GM12874 (cell line): ENCODE results near the gene SRBD1.

Source experiments
- CTCF ChIP-seq: IDR thresholded peaks from 2 replicates; pipeline ENCODE4 v1.5.1; 2011; ENCODE audit warnings: low read depth, mild to moderate bottlenecking, control low read depth, low read length, moderate library complexity; ENCODE audit not compliant: insufficient read depth

SRBD1 gene

GRCh38 chr2:45588158-45588829 is 22.8 kb downstream of the SRBD1 start:
- no peak for TF ChIP-seq CTCF

- TF ChIP-seq CTCF = no peak
Measured at GRCh38 chr2:45586600-45586999, 24.5 kb downstream of the SRBD1 start.

GRCh38 chr2:45585267-45585861 is 25.7 kb downstream of the SRBD1 start:
- peak; percentile 59; the same call in 1 of the 2 replicates for TF ChIP-seq CTCF

DNA sequence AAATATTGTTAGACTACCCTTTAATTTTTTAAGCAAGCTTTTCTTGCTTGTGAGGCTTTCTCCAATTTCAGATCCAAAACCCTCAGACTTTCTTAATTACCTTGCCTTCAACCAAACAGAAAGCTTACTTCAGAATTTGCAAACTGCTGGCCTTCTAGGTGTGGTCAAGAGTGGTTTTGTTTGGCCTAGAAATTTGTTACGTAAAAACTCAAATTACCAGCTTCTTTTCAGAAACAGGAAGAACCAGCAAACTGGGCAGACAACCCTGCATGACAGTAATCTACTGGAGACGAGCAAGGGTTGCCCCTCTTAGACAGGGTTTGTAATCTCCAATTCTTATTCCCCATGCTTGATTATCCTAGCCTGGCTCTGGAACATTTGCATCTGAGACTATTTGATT is 27.1 kb downstream of the SRBD1 start:
- no peak for TF ChIP-seq CTCF

DNA sequence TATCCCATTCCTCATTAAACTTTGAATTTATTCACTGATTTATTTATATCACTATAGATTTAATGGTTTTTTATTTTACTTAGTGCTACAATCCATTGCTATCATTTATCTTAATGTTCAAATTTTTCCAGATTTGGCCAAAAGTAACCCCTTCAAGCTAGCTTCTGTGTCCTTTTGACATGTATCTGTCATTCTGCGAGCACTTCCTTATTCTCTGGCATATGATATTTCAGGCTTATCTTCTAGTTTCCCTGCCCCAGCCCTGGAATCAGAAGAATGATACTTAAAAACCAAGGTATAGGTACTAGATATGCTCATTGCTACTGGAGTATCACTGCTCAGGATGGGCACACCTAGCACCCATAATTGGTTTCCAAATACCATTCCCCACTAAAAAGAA is 28.5 kb downstream of the SRBD1 start:
- TF ChIP-seq CTCF = no peak

- 0 out of 2 replicates have a peak, but pooled peaks have one; percentile 9 for TF ChIP-seq CTCF
Measured at GRCh38 chr2:45578056-45578843, 32.8 kb downstream of the SRBD1 start.

DNA sequence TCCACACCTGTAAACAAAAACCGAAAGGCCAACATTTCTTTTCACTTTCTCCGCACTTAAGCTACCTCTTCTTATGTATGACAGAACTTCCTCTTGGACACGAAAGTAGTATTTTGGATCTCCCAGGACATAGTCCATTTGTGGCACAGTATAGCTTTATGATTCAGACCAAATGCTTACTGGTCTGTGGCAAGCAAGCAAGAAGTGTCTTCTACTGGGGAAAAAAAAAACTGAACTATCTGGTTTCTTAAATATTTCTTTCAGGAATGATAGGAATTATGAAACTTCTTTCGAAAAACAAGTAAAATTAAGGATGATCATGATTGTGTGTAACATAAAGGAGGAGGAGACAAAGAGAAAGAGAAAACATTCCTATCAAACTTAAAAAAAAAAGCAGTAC is 33.6 kb downstream of the SRBD1 start:
- no peak for TF ChIP-seq CTCF
